Germinal center (tissue), 1 donor: ENCODE measurements around the gene PKN2.
"Not testable (repeated sequence)": the region's sequence is repeated elsewhere in the genome, so short reads cannot be mapped to it uniquely, and the experiment has no call there.

Source experiments
- DNase-seq: peaks from one replicate; pipeline ENCODE4 v3.0.0; 2012; ENCODE audit warnings: mixed read lengths, low spot score

PKN2 gene

DNA sequence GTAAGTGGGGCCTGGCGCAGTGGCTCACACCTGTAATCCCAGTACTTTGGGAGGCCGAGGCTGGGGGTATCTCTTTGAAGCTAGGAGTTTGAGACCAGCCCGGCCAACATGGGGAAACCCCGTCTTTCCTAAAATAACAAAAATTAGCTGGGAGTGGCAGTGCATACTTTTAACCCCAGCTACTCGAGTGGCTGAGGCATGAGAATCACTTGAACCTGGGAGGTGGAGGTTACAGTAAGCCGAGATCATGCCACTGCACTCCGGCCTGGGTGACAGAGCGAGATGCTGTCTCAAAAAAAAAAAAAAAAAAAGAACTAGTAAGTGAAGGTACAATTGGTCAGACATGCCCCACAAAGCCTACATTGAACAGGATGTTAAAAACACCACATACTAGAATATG, 196.6 kb downstream of the PKN2 start:
- DNase-seq, result not testable (repeated sequence)

DNA sequence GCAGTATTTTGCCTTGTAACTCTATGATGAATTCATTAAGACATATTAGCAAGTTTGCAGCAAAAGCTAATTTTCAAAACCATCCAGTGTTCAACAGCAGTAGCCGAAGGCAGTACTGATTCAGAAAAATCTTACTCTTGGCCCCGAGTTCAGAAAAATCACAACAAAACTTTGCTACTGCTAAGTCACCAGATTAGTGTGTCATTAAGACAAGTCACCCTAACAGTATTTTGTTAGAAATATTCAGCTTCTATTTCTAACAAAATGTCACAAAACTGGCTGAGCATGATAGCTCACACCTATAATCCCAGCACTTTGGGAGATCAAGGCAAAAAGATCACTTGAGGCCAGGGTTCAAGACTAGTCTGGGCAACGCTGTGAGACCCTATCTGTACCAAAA, 199.1 kb downstream of the PKN2 start:
- no peak for DNase-seq
